ENCODE measurements around the gene KANSL2. TPM values are rescaled to one million over a fixed set of nuclear protein-coding genes. Genes with fewer than 3 reads are reported as not detected.

KANSL2 gene
- total and polyA plus RNA-seq, 2 of the 13 experiments (the other 11 are each of a cell fraction or from before 2014, with no cell fraction given), result 24.1 to 41.3 TPM

DNA sequence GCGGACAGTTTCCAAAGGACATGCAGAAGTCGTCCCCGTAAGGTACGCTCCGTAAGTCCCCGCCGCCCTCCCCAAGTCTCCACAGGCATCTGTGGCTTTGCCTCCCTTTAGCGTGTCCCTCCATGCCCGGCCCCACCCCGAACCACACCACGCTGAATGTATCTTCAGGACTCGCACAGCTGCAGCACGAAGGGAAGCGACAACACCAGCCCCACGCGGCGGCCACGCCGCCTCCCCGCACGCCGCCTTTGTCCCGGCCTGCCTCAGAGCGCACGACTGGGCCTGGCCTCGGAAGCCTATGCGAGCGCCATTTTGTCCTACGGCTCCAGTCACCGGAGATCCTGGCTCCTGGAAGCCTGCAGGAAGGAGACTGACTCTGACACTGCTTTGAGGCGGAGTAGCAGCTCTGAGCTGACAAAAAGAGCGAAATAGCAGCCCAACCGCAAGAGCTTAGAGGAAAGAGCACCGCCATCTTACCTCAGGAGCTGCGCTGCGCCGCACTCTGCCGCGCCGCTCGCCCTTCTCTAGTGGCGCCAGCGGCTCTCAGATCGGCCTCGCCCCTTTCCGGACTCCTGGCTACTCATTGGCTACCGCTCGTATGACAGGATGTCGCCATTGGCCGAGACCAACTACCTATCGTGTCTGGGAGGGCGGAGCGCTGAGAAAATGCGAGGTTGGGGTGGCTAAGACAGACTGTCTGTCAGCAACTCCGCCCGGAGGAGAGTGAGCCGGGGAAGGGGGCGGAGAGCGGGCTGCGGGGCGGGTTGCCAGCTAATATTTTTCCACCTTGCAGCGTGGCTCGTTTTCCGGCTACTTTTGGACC, at the start of gene KANSL2 (continued):
- no peak for TF ChIP-seq HDAC6 (IDR thresholded peaks at IDR 0.05; ENCODE audit: low read depth, low read length)
- TF ChIP-seq ZC3H4 (CRISPR knock-in tag; IDR thresholded peaks at IDR 0.05; ENCODE audit: borderline replicate concordance), result no peak
- no peak for TF ChIP-seq TCF12 (IDR thresholded peaks at IDR 0.05)
- 0 out of 2 replicates have a peak, but pooled peaks have one; percentile 9 for TF ChIP-seq TCF12 (CRISPR knock-in tag; IDR thresholded peaks at IDR 0.05)
- no peak for TF ChIP-seq FOXJ3 (CRISPR knock-in tag; IDR thresholded peaks at IDR 0.05; ENCODE audit: borderline replicate concordance)
- no peak for TF ChIP-seq TCF7 (IDR thresholded peaks at IDR 0.05; ENCODE audit: low read depth)
- TF ChIP-seq NR2F2 (IDR thresholded peaks at IDR 0.05; ENCODE audit: borderline replicate concordance, low read depth), result no peak
- TF ChIP-seq KAT2B (IDR thresholded peaks at IDR 0.05; ENCODE audit: borderline replicate concordance, low read depth, low read length), result no peak
- no peak for TF ChIP-seq RAD51 (IDR thresholded peaks at IDR 0.05; ENCODE audit: borderline replicate concordance)
- TF ChIP-seq NCOA2 (CRISPR knock-in tag; IDR thresholded peaks at IDR 0.05), result peak; percentile 54; the same call in 1 of the 2 replicates
- TF ChIP-seq CEBPB (IDR thresholded peaks at IDR 0.05; ENCODE audit: borderline replicate concordance, low read depth, low read length), result no peak
- no peak for TF ChIP-seq PAF1 (CRISPR knock-in tag; IDR thresholded peaks at IDR 0.05)
- TF ChIP-seq ZNF644 (CRISPR knock-in tag; IDR thresholded peaks at IDR 0.05; ENCODE audit: low read depth), result peak; percentile 67; the same call in 1 of the 2 replicates
- TF ChIP-seq, protein P1, sequence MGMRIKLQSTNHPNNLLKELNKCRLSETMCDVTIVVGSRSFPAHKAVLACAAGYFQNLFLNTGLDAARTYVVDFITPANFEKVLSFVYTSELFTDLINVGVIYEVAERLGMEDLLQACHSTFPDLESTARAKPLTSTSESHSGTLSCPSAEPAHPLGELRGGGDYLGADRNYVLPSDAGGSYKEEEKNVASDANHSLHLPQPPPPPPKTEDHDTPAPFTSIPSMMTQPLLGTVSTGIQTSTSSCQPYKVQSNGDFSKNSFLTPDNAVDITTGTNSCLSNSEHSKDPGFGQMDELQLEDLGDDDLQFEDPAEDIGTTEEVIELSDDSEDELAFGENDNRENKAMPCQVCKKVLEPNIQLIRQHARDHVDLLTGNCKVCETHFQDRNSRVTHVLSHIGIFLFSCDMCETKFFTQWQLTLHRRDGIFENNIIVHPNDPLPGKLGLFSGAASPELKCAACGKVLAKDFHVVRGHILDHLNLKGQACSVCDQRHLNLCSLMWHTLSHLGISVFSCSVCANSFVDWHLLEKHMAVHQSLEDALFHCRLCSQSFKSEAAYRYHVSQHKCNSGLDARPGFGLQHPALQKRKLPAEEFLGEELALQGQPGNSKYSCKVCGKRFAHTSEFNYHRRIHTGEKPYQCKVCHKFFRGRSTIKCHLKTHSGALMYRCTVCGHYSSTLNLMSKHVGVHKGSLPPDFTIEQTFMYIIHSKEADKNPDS (CRISPR knock-in tag; IDR thresholded peaks at IDR 0.05), result peak; percentile 63; the same call in 1 of the 2 replicates
- TF ChIP-seq, protein P2, sequence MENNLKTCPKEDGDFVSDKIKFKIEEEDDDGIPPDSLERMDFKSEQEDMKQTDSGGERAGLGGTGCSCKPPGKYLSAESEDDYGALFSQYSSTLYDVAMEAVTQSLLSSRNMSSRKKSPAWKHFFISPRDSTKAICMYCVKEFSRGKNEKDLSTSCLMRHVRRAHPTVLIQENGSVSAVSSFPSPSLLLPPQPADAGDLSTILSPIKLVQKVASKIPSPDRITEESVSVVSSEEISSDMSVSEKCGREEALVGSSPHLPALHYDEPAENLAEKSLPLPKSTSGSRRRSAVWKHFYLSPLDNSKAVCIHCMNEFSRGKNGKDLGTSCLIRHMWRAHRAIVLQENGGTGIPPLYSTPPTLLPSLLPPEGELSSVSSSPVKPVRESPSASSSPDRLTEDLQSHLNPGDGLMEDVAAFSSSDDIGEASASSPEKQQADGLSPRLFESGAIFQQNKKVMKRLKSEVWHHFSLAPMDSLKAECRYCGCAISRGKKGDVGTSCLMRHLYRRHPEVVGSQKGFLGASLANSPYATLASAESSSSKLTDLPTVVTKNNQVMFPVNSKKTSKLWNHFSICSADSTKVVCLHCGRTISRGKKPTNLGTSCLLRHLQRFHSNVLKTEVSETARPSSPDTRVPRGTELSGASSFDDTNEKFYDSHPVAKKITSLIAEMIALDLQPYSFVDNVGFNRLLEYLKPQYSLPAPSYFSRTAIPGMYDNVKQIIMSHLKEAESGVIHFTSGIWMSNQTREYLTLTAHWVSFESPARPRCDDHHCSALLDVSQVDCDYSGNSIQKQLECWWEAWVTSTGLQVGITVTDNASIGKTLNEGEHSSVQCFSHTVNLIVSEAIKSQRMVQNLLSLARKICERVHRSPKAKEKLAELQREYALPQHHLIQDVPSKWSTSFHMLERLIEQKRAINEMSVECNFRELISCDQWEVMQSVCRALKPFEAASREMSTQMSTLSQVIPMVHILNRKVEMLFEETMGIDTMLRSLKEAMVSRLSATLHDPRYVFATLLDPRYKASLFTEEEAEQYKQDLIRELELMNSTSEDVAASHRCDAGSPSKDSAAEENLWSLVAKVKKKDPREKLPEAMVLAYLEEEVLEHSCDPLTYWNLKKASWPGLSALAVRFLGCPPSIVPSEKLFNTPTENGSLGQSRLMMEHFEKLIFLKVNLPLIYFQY (CRISPR knock-in tag; IDR thresholded peaks at IDR 0.05; ENCODE audit: borderline replicate concordance), result no peak
- TF ChIP-seq, protein P3, sequence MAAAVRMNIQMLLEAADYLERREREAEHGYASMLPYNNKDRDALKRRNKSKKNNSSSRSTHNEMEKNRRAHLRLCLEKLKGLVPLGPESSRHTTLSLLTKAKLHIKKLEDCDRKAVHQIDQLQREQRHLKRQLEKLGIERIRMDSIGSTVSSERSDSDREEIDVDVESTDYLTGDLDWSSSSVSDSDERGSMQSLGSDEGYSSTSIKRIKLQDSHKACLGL (CRISPR knock-in tag; IDR thresholded peaks at IDR 0.05), result peak; percentile 83; the same call in 1 of the 2 replicates
- TF ChIP-seq ZNF749 (CRISPR knock-in tag; IDR thresholded peaks at IDR 0.05; ENCODE audit: borderline replicate concordance), result peak; percentile 76; the same call in 1 of the 2 replicates
- TF ChIP-seq, protein P4, sequence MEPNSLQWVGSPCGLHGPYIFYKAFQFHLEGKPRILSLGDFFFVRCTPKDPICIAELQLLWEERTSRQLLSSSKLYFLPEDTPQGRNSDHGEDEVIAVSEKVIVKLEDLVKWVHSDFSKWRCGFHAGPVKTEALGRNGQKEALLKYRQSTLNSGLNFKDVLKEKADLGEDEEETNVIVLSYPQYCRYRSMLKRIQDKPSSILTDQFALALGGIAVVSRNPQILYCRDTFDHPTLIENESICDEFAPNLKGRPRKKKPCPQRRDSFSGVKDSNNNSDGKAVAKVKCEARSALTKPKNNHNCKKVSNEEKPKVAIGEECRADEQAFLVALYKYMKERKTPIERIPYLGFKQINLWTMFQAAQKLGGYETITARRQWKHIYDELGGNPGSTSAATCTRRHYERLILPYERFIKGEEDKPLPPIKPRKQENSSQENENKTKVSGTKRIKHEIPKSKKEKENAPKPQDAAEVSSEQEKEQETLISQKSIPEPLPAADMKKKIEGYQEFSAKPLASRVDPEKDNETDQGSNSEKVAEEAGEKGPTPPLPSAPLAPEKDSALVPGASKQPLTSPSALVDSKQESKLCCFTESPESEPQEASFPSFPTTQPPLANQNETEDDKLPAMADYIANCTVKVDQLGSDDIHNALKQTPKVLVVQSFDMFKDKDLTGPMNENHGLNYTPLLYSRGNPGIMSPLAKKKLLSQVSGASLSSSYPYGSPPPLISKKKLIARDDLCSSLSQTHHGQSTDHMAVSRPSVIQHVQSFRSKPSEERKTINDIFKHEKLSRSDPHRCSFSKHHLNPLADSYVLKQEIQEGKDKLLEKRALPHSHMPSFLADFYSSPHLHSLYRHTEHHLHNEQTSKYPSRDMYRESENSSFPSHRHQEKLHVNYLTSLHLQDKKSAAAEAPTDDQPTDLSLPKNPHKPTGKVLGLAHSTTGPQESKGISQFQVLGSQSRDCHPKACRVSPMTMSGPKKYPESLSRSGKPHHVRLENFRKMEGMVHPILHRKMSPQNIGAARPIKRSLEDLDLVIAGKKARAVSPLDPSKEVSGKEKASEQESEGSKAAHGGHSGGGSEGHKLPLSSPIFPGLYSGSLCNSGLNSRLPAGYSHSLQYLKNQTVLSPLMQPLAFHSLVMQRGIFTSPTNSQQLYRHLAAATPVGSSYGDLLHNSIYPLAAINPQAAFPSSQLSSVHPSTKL (CRISPR knock-in tag; IDR thresholded peaks at IDR 0.05), result no peak; the same call in 1 of the 2 replicates
